ENCODE data around the gene SMIM24.

Gene SMIM24

GRCh38 chr19:3463714-3464586 lies 16.4 kb downstream of the SMIM24 start:
- peak overlapping the region; percentile 57 to 86 for H3K27ac ChIP-seq
- no peak for TF ChIP-seq CTCF (IDR thresholded peaks at IDR 0.05)
- no peak for DNase-seq (ENCODE audit: low spot score)
- no peak overlapping the region for H3K4me3 ChIP-seq

GRCh38 chr19:3462991-3463713 lies 17.2 kb downstream of the SMIM24 start:
- no peak for TF ChIP-seq CTCF (IDR thresholded peaks at IDR 0.05)
- peak overlapping the region; percentile 57 to 86 for H3K27ac ChIP-seq

GRCh38 chr19:3459965-3460582 lies 20.3 kb downstream of the SMIM24 start:
- peak overlapping the region; percentile 54 for H3K4me3 ChIP-seq
- no peak for DNase-seq (ENCODE audit: low spot score)
- no peak for TF ChIP-seq CTCF (IDR thresholded peaks at IDR 0.05)
- H3K27ac ChIP-seq, result peak overlapping the region; percentile 94 to 100

More at GRCh38 chr19:3462991-3463713, 17.2 kb downstream of the SMIM24 start:
- no peak for DNase-seq (ENCODE audit: low spot score)
- no peak overlapping the region for H3K4me3 ChIP-seq

GRCh38 chr19:3459089-3459881 lies 21.0 kb downstream of the SMIM24 start:
- peak; percentile 97 for DNase-seq (ENCODE audit: low spot score)
- no peak for TF ChIP-seq CTCF (IDR thresholded peaks at IDR 0.05)
- Histone ChIP-seq H3K4me3 (peak overlapping the region; percentile 54), H3K27ac (peak overlapping the region; percentile 94 to 100)

- no peak for DNase-seq (ENCODE audit: low spot score)
- peak overlapping the region; percentile 54 for H3K4me3 ChIP-seq
- H3K27ac ChIP-seq, result peak overlapping the region; percentile 94 to 100
- no peak for TF ChIP-seq CTCF (IDR thresholded peaks at IDR 0.05)
These were observed 21.9 kb downstream of the SMIM24 start for GRCh38 chr19:3458229-3459088.
